HepG2 (cell line): ENCODE results near the gene BMF. TPM values are rescaled to one million over a fixed set of nuclear protein-coding genes. Genes with fewer than 3 reads are reported as not detected.
A peak's percentile ranks its signal among the peaks of the same experiment; 100 is the strongest.

ENCODE experiments used
- GTF2F1 ChIP-seq: fragments of 150-350 bp; IDR thresholded peaks from 2 replicates; pipeline ENCODE4 v1.6.1; 2014; ENCODE audit warnings: low read length
- HMGXB3 ChIP-seq: sonication (generic); formaldehyde crosslinking; IDR thresholded peaks from 2 replicates; pipeline ENCODE4 v1.4.0; 2020; ENCODE audit warnings: missing genetic modification reagents, borderline replicate concordance
- IRF2 ChIP-seq: IDR thresholded peaks from 2 replicates; pipeline ENCODE4 v1.6.1; 2018; ENCODE audit warnings: missing genetic modification reagents, missing compliant biosample characterization
- PHF5A ChIP-seq: IDR thresholded peaks from one replicate; pipeline ENCODE4 v1.6.1; 2018; ENCODE audit warnings: low read depth, missing genetic modification reagents; ENCODE audit not compliant: unreplicated experiment
- RXRA ChIP-seq: sonication (generic); formaldehyde crosslinking; IDR thresholded peaks from 2 replicates; pipeline ENCODE4 v1.5.1; 2020; ENCODE audit warnings: missing genetic modification reagents
- STAG1 ChIP-seq: sonication (generic); formaldehyde crosslinking; IDR thresholded peaks from 2 replicates; pipeline ENCODE4 v1.4.0; 2020; ENCODE audit warnings: missing genetic modification reagents
- TCF7 ChIP-seq: sonication (generic); IDR thresholded peaks from 2 replicates; pipeline ENCODE4 v1.6.1; 2016; ENCODE audit warnings: antibody characterized with exemption, low read depth
- ZBTB38 ChIP-seq: sonication (generic); formaldehyde crosslinking; IDR thresholded peaks from 2 replicates; pipeline ENCODE4 v1.5.1; 2020; ENCODE audit warnings: mild to moderate bottlenecking, missing genetic modification reagents
- ZFP36L1 ChIP-seq: sonication (generic); formaldehyde crosslinking; IDR thresholded peaks from 2 replicates; pipeline ENCODE4 v1.8.0; 2022; ENCODE audit warnings: mild to moderate bottlenecking, missing genetic modification reagents, moderate library complexity
- ZNF12 ChIP-seq: sonication (generic); formaldehyde crosslinking; IDR thresholded peaks from 2 replicates; pipeline ENCODE4 v1.5.0; 2020; ENCODE audit warnings: missing genetic modification reagents
- ZNF251 ChIP-seq: sonication (generic); formaldehyde crosslinking; IDR thresholded peaks from 2 replicates; pipeline ENCODE4 v1.9.0; 2021; ENCODE audit warnings: mild to moderate bottlenecking, missing genetic modification reagents
- ZNF263 ChIP-seq: sonication (generic); formaldehyde crosslinking; IDR thresholded peaks from 2 replicates; pipeline ENCODE4 v1.4.0; 2020; ENCODE audit warnings: missing genetic modification reagents
- ZNF567 ChIP-seq: sonication (generic); formaldehyde crosslinking; IDR thresholded peaks from 2 replicates; pipeline ENCODE4 v1.8.1; 2023; ENCODE audit warnings: mild to moderate bottlenecking, missing genetic modification reagents, borderline replicate concordance
- polyA plus RNA-seq, 8 experiments: library from polyadenylated mRNA; depleted of rRNA in 3 of 8; stranded (reverse) in 7 of 8; unstranded in 1 of 8; fragments of >200 nt; fragmentation: Illumina TruSeq in 4 of 8; extraction: Trizol in 4 of 8; gene quantifications; 2 replicates each; pipeline versions ENCODE4 v1.2.1 to v1.2.3, GENCODE V29; 2011 to 2016; ENCODE audit warnings: low read depth in 4 of 8, missing spikeins in 1 of 8, mixed read lengths in 1 of 8; ENCODE audit not compliant: insufficient read depth in 1 of 8
- total RNA-seq, 5 experiments: library from RNA; depleted of rRNA; stranded (reverse); fragments of >200 nt; fragmentation: Illumina TruSeq; extraction: Trizol; gene quantifications; 2 replicates each; pipeline ENCODE4 v1.2.3, GENCODE V29; 2016; ENCODE audit warnings: low read depth in 1 of 5
- TF ChIP-seq, protein P1 (sequence below): sonication (generic); formaldehyde crosslinking; IDR thresholded peaks from 2 replicates; pipeline ENCODE4 v1.9.0; 2022; ENCODE audit warnings: low read depth, missing genetic modification reagents
- TF ChIP-seq, protein P2 (sequence below): sonication (generic); formaldehyde crosslinking; IDR thresholded peaks from 2 replicates; pipeline ENCODE4 v1.4.0; 2020; ENCODE audit warnings: missing genetic modification reagents, low read depth, mild to moderate bottlenecking, borderline replicate concordance
- TF ChIP-seq, protein P3 (sequence below): sonication (generic); formaldehyde crosslinking; IDR thresholded peaks from 2 replicates; pipeline ENCODE4 v1.4.0; 2020; ENCODE audit warnings: missing genetic modification reagents
- TF ChIP-seq, protein P4 (sequence below): sonication (generic); formaldehyde crosslinking; IDR thresholded peaks from 2 replicates; pipeline ENCODE4 v1.5.0; 2020; ENCODE audit warnings: mild to moderate bottlenecking, missing genetic modification reagents

Gene BMF
- total and polyA plus RNA-seq, 2 of the 13 experiments (the other 11 are each of a cell fraction or from before 2014, with no cell fraction given): 8.7 to 15.9 TPM

DNA sequence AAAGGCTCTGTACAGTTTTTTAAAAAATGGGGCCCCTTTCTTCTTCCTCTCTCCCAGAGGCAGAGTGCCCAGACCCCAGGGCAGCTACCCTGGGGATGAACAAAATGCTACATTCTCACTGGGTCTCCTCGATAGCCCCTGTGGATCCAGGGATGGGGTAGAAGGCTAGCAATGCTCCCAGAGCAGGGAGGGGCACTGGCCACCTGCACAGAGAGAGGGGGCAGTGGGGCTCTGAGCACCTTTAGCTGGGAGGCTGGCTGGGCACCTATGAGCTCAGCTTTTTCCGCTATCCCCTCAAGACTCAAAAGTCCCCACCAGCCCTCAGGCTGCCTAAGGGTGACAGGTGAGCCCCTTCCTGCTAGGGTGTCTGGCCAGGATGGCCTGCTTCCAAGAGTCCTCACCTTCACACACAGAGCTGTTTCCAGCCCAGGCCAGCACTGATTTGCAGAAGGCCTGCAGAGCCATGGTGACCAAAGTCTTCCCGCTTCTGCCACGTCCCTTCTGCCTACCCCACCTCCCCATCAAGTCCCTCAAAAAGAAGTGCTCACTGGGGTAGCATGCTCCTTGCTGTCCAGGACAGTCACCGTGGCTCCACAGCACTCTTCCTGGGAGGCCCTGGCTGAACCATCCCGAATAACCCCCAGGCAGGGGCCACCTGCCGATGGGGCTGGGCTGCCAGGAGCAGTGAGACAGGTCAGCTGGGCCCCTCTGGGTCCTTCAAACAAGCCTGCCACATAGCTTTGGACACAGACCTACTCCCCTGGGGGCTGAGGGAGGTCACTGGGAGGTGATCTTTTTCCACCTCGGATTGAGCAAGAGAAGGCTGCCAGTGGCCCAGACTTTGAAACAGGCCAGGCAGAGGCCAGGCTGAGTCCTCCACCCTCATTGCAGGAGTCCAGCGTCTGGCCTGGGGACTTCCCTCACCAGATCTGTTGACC, 20.4 kb downstream of the BMF start (continued):
- TF ChIP-seq, protein P1, sequence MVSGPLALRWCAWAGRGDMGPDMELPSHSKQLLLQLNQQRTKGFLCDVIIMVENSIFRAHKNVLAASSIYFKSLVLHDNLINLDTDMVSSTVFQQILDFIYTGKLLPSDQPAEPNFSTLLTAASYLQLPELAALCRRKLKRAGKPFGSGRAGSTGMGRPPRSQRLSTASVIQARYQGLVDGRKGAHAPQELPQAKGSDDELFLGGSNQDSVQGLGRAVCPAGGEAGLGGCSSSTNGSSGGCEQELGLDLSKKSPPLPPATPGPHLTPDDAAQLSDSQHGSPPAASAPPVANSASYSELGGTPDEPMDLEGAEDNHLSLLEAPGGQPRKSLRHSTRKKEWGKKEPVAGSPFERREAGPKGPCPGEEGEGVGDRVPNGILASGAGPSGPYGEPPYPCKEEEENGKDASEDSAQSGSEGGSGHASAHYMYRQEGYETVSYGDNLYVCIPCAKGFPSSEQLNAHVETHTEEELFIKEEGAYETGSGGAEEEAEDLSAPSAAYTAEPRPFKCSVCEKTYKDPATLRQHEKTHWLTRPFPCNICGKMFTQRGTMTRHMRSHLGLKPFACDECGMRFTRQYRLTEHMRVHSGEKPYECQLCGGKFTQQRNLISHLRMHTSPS (CRISPR knock-in tag): peak; percentile 84
- TF ChIP-seq GTF2F1 (no peak), ZNF263 (CRISPR knock-in tag) (peak; percentile 94), PHF5A (CRISPR knock-in tag) (peak; percentile 93), ZNF251 (0 out of 2 replicates have a peak, but pooled peaks have one; percentile 26), ZNF12 (CRISPR knock-in tag) (peak; percentile 35; the same call in 1 of the 2 replicates), ZBTB38 (CRISPR knock-in tag) (peak; percentile 50; the same call in 1 of the 2 replicates), ZNF567 (CRISPR knock-in tag) (no peak), IRF2 (CRISPR knock-in tag) (peak; percentile 52; the same call in 1 of the 2 replicates), TCF7 (no peak), RXRA (peak; percentile 99), HMGXB3 (CRISPR knock-in tag) (0 out of 2 replicates have a peak, but pooled peaks have one; percentile 37), ZFP36L1 (CRISPR knock-in tag) (0 out of 2 replicates have a peak, but pooled peaks have one; percentile 43), STAG1 (CRISPR knock-in tag) (peak; percentile 30; the same call in 1 of the 2 replicates)
- TF ChIP-seq, protein P2, sequence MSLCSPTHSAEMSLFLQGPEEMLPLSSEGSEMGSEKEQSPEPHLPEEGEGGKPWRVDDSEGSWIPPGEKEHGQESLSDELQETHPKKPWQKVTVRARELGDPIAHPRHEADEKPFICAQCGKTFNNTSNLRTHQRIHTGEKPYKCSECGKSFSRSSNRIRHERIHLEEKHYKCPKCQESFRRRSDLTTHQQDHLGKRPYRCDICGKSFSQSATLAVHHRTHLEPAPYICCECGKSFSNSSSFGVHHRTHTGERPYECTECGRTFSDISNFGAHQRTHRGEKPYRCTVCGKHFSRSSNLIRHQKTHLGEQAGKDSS (CRISPR knock-in tag): peak; percentile 43; the same call in 1 of the 2 replicates
- TF ChIP-seq, protein P3, sequence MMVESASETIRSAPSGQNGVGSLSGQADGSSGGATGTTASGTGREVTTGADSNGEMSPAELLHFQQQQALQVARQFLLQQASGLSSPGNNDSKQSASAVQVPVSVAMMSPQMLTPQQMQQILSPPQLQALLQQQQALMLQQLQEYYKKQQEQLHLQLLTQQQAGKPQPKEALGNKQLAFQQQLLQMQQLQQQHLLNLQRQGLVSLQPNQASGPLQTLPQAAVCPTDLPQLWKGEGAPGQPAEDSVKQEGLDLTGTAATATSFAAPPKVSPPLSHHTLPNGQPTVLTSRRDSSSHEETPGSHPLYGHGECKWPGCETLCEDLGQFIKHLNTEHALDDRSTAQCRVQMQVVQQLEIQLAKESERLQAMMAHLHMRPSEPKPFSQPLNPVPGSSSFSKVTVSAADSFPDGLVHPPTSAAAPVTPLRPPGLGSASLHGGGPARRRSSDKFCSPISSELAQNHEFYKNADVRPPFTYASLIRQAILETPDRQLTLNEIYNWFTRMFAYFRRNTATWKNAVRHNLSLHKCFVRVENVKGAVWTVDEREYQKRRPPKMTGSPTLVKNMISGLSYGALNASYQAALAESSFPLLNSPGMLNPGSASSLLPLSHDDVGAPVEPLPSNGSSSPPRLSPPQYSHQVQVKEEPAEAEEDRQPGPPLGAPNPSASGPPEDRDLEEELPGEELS (CRISPR knock-in tag): peak; percentile 80
- TF ChIP-seq, protein P4, sequence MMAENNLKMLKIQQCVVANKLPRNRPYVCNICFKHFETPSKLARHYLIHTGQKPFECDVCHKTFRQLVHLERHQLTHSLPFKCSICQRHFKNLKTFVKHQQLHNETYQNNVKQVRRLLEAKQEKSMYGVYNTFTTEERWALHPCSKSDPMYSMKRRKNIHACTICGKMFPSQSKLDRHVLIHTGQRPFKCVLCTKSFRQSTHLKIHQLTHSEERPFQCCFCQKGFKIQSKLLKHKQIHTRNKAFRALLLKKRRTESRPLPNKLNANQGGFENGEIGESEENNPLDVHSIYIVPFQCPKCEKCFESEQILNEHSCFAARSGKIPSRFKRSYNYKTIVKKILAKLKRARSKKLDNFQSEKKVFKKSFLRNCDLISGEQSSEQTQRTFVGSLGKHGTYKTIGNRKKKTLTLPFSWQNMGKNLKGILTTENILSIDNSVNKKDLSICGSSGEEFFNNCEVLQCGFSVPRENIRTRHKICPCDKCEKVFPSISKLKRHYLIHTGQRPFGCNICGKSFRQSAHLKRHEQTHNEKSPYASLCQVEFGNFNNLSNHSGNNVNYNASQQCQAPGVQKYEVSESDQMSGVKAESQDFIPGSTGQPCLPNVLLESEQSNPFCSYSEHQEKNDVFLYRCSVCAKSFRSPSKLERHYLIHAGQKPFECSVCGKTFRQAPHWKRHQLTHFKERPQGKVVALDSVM (CRISPR knock-in tag): peak; percentile 89
